Measurements from ENCODE around the gene STK32B. TPM values are rescaled to one million over a fixed set of nuclear protein-coding genes. Genes with fewer than 3 reads are reported as not detected.

The STK32B gene
- total and polyA plus RNA-seq, 2 donors (not counting 3 experiments of a cell fraction or from before 2014, with no cell fraction given) = 5.6 to 7.8 TPM

GRCh38 chr4:5048721-5049120, 2.6 kb upstream of the STK32B start:
- Histone ChIP-seq H3K4me1 (ENCODE audit: control insufficient read depth, extremely low read depth, insufficient read depth, low read length) (peaks cover 31% of the 10 kb centered on the region), H2AFZ (ENCODE audit: low read depth, low read length) (no peak overlapping the region), H3K9me1 (replicated peaks; ENCODE audit: control insufficient read depth, extremely low read depth, insufficient read depth, low read length) (no peaks in the 10 kb centered on the region), H3K9me3 (replicated peaks; ENCODE audit: control insufficient read depth, insufficient read depth, low read length) (no peaks in the 10 kb centered on the region), H3K36me3 (ENCODE audit: control insufficient read depth in 2 of 2, extremely low read depth in 1 of 2, insufficient read depth in 2 of 2, low read length in 2 of 2) (no peaks in the 10 kb centered on the region), H3K9ac (replicated peaks; ENCODE audit: extremely low read depth, insufficient read depth, low read length) (no peak overlapping the region), H3K4me2 (ENCODE audit: insufficient read depth, low read length) (no peak overlapping the region), H3K79me2 (ENCODE audit: control insufficient read depth, insufficient read depth, low read length) (no peaks in the 10 kb centered on the region), H3K27ac (ENCODE audit: insufficient read depth, low read depth, low read length) (no peak overlapping the region), H4K20me1 (replicated peaks; ENCODE audit: control insufficient read depth, extremely low read depth, insufficient read depth, low read length) (no peaks in the 10 kb centered on the region), H3K4me3 (replicated peaks in 1 of 3; ENCODE audit: insufficient read depth in 1 of 3, low read depth in 1 of 3, low read length in 3 of 3) (no peak overlapping the region), H3K27me3 (ENCODE audit: control insufficient read depth in 2 of 2, insufficient read depth in 2 of 2, low read length in 2 of 2) (no peaks in the 10 kb centered on the region)
- BruUV-seq (replicated peaks) = no TSS peak
- dilution Hi-C loops (cut with MboI; ENCODE audit: extremely low pct_ligation_motif_present, low sequenced_read_pairs) = no loop called here
- DNase-seq (ENCODE audit: low read depth, low spot score) (no peak), FAIRE-seq (no peak)
- intact Hi-C loops (cut with micrococcal nuclease) = loop anchor here (1.0 to 2.0 kb wide), 2 partner anchors 330 to 658 kb away; no protein-coding TSS in a partner anchor
- TF ChIP-seq GATA2 (IDR thresholded peaks at IDR 0.05; ENCODE audit: insufficient read depth, insufficient read length, low read depth, low read length) (no peak), POLR2A (IDR thresholded peaks at IDR 0.05; ENCODE audit: low read depth, low read length) (no peak), EZH2 (IDR thresholded peaks at IDR 0.05; ENCODE audit: borderline replicate concordance, low read depth, low read length, severe bottlenecking) (no peak), MYC (IDR thresholded peaks at IDR 0.05; ENCODE audit: low read depth, low read length) (no peak), FOS (IDR thresholded peaks at IDR 0.05; ENCODE audit: borderline replicate concordance, insufficient read depth, low read length) (no peak), MAX (IDR thresholded peaks at IDR 0.05; ENCODE audit: insufficient read depth, insufficient read length) (no peak), POLR2AphosphoS5 (IDR thresholded peaks at IDR 0.05; ENCODE audit: insufficient read depth, low read depth, low read length) (no peak), JUN (IDR thresholded peaks at IDR 0.05; ENCODE audit: borderline replicate concordance, insufficient read depth, insufficient read length, low read depth) (no peak), CTCF (IDR thresholded peaks at IDR 0.05; ENCODE audit: extremely low read depth in 1 of 2, insufficient read depth in 1 of 2, low read depth in 1 of 2, low read length in 2 of 2) (no peak)
- ChIA-PET CTCF (interaction anchor here (0.8 to 4.1 kb wide), 2 partner anchors 16 to 30 kb away, joined by 4 to 20 read pairs; partner anchors contain the start of gene CYTL1), POLR2A (no interaction called here)

All from endothelial cell of umbilical vein (primary cell).